Transverse colon (tissue), 3 donors: Measurements from ENCODE around the gene OR4E1.
A peak's percentile ranks its signal among the peaks of the same experiment; 100 is the strongest.

Experiments used
- CTCF ChIP-seq, 5 experiments: fragments of 200-600 bp in 3 of 5; fragments of 450-650 bp in 2 of 5; sonication (generic) in 3 of 5; IDR thresholded peaks; 1 replicate in 2 of 5; 2 replicates in 3 of 5; pipeline ENCODE4 v1.5.1; 2016 to 2017; ENCODE audit warnings: antibody characterized with exemption in 5 of 5, inconsistent platforms in 3 of 5, mild to moderate bottlenecking in 2 of 5, moderate library complexity in 1 of 5
- EP300 ChIP-seq: sonication (generic); formaldehyde crosslinking; IDR thresholded peaks from one replicate; pipeline ENCODE4 v1.6.1; 2017; ENCODE audit warnings: antibody characterized with exemption, low read depth

DNA sequence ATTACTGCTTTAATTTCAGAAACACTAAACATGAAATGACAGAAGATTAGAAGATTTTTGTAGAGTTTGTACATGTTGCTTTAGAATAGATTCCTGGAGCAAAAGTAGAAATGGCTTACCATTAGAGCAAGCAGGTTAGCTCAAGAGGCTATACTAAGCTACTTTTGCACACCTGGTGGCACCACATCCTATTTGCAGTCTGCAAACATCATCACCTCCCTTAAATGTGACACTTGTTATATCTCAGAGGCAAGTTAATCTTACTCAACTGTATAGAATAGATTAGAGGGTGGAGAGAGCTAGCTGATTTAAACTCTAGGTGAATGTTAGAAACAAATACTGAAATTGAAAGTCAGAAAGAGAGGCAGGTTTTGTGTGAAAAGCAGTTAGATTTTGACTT, 30.7 kb upstream of the OR4E1 start:
- peak in 1 of 5 experiments; percentile 9 for TF ChIP-seq CTCF (IDR thresholded peaks at IDR 0.05)
- no peak for TF ChIP-seq EP300
